WTC11 (cell line): ENCODE results near the gene SYPL2.

Source experiments
- CBFB ChIP-seq: sonication (generic); formaldehyde crosslinking; IDR thresholded peaks from 2 replicates; pipeline ENCODE4 v1.8.1; 2022; ENCODE audit warnings: mild to moderate bottlenecking, low read depth, missing genetic modification reagents
- CREB1 ChIP-seq: sonication (generic); formaldehyde crosslinking; IDR thresholded peaks from 2 replicates; pipeline ENCODE4 v1.8.0; 2023; ENCODE audit warnings: mild to moderate bottlenecking, missing genetic modification reagents
- ESRRA ChIP-seq: sonication (generic); formaldehyde crosslinking; IDR thresholded peaks from 2 replicates; pipeline ENCODE4 v1.8.1; 2022; ENCODE audit warnings: mild to moderate bottlenecking, missing genetic modification reagents, borderline replicate concordance
- GABPB1 ChIP-seq: sonication (generic); formaldehyde crosslinking; IDR thresholded peaks from 2 replicates; pipeline ENCODE4 v1.8.1; 2023; ENCODE audit warnings: mild to moderate bottlenecking, missing genetic modification reagents
- SOX15 ChIP-seq: fragments of 250-450 bp; sonication (Bioruptor Pico); IDR thresholded peaks from 2 replicates; pipeline ENCODE4 v1.9.0; 2021; ENCODE audit warnings: mild to moderate bottlenecking
- ZBTB21 ChIP-seq: sonication (generic); formaldehyde crosslinking; IDR thresholded peaks from 2 replicates; pipeline ENCODE4 v1.8.1; 2023; ENCODE audit warnings: mild to moderate bottlenecking, missing genetic modification reagents, borderline replicate concordance
- ZNF138 ChIP-seq: sonication (generic); formaldehyde crosslinking; conservative IDR thresholded peaks from 2 replicates; pipeline ENCODE4 v1.8.1; 2022; ENCODE audit warnings: mild to moderate bottlenecking, moderate library complexity, missing genetic modification reagents
- ZNF232 ChIP-seq: sonication (generic); formaldehyde crosslinking; IDR thresholded peaks from 2 replicates; pipeline ENCODE4 v1.8.0; 2022; ENCODE audit warnings: mild to moderate bottlenecking, missing genetic modification reagents
- ZNF416 ChIP-seq: fragments of 250-450 bp; sonication (Bioruptor Pico); IDR thresholded peaks from 2 replicates; pipeline ENCODE4 v1.9.0; 2021; ENCODE audit warnings: mild to moderate bottlenecking, inconsistent platforms
- TF ChIP-seq, protein P1 (sequence below): fragments of 200-600 bp; IDR thresholded peaks from 2 replicates; pipeline ENCODE4 v1.8.0; 2022; ENCODE audit warnings: antibody characterized with exemption
- TF ChIP-seq, protein P2 (sequence below): sonication (generic); formaldehyde crosslinking; IDR thresholded peaks from 2 replicates; pipeline ENCODE4 v1.8.0; 2022; ENCODE audit warnings: mild to moderate bottlenecking, missing genetic modification reagents
- TF ChIP-seq, protein P3 (sequence below): sonication (generic); formaldehyde crosslinking; conservative IDR thresholded peaks from 2 replicates; pipeline ENCODE4 v1.8.1; 2022; ENCODE audit warnings: mild to moderate bottlenecking, missing genetic modification reagents
- TF ChIP-seq, protein P4 (sequence below): fragments of 250-450 bp; sonication (Bioruptor Pico); IDR thresholded peaks from 2 replicates; pipeline ENCODE4 v1.9.0; 2021; ENCODE audit warnings: mild to moderate bottlenecking
- TF ChIP-seq, protein P5 (sequence below): fragments of 250-450 bp; sonication (Bioruptor Pico); IDR thresholded peaks from 2 replicates; pipeline ENCODE4 v1.9.0; 2021; ENCODE audit warnings: mild to moderate bottlenecking, borderline replicate concordance

DNA sequence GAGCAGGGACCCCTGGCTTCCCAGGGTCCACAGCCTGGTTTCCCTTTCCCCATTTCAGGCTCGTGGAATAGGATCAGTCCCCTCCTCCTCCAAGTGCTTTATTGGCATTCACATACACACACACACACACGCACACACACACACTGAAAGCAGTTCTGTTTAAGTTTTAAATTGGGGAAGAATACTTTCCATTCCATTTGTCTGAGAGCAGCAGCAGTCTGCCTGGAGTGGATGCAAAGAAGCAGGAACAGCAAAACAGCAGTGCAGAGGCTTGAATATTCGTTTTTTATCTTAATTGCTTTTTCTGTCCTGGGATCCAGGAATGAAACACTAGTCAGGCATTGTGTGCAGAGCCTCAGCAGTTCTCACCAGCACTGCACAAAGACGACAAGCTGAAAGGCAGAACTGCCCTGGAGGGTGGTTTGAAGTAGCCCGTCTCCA is 34.6 kb downstream of the SYPL2 start:
- TF ChIP-seq GABPB1: no peak
- TF ChIP-seq, protein P1, sequence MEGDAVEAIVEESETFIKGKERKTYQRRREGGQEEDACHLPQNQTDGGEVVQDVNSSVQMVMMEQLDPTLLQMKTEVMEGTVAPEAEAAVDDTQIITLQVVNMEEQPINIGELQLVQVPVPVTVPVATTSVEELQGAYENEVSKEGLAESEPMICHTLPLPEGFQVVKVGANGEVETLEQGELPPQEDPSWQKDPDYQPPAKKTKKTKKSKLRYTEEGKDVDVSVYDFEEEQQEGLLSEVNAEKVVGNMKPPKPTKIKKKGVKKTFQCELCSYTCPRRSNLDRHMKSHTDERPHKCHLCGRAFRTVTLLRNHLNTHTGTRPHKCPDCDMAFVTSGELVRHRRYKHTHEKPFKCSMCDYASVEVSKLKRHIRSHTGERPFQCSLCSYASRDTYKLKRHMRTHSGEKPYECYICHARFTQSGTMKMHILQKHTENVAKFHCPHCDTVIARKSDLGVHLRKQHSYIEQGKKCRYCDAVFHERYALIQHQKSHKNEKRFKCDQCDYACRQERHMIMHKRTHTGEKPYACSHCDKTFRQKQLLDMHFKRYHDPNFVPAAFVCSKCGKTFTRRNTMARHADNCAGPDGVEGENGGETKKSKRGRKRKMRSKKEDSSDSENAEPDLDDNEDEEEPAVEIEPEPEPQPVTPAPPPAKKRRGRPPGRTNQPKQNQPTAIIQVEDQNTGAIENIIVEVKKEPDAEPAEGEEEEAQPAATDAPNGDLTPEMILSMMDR: no peak
- TF ChIP-seq ZNF138 (CRISPR knock-in tag): no peak
- TF ChIP-seq, protein P2, sequence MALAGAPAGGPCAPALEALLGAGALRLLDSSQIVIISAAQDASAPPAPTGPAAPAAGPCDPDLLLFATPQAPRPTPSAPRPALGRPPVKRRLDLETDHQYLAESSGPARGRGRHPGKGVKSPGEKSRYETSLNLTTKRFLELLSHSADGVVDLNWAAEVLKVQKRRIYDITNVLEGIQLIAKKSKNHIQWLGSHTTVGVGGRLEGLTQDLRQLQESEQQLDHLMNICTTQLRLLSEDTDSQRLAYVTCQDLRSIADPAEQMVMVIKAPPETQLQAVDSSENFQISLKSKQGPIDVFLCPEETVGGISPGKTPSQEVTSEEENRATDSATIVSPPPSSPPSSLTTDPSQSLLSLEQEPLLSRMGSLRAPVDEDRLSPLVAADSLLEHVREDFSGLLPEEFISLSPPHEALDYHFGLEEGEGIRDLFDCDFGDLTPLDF: no peak
- TF ChIP-seq, protein P3, sequence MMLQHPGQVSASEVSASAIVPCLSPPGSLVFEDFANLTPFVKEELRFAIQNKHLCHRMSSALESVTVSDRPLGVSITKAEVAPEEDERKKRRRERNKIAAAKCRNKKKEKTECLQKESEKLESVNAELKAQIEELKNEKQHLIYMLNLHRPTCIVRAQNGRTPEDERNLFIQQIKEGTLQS: no peak
- TF ChIP-seq ZNF232: no peak
- TF ChIP-seq ZBTB21 (CRISPR knock-in tag): no peak
- TF ChIP-seq SOX15 (CRISPR knock-in tag): no peak
- TF ChIP-seq, protein P4, sequence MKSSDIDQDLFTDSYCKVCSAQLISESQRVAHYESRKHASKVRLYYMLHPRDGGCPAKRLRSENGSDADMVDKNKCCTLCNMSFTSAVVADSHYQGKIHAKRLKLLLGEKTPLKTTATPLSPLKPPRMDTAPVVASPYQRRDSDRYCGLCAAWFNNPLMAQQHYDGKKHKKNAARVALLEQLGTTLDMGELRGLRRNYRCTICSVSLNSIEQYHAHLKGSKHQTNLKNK (CRISPR knock-in tag): no peak
- no peak for TF ChIP-seq ESRRA (CRISPR knock-in tag)
- TF ChIP-seq, protein P5, sequence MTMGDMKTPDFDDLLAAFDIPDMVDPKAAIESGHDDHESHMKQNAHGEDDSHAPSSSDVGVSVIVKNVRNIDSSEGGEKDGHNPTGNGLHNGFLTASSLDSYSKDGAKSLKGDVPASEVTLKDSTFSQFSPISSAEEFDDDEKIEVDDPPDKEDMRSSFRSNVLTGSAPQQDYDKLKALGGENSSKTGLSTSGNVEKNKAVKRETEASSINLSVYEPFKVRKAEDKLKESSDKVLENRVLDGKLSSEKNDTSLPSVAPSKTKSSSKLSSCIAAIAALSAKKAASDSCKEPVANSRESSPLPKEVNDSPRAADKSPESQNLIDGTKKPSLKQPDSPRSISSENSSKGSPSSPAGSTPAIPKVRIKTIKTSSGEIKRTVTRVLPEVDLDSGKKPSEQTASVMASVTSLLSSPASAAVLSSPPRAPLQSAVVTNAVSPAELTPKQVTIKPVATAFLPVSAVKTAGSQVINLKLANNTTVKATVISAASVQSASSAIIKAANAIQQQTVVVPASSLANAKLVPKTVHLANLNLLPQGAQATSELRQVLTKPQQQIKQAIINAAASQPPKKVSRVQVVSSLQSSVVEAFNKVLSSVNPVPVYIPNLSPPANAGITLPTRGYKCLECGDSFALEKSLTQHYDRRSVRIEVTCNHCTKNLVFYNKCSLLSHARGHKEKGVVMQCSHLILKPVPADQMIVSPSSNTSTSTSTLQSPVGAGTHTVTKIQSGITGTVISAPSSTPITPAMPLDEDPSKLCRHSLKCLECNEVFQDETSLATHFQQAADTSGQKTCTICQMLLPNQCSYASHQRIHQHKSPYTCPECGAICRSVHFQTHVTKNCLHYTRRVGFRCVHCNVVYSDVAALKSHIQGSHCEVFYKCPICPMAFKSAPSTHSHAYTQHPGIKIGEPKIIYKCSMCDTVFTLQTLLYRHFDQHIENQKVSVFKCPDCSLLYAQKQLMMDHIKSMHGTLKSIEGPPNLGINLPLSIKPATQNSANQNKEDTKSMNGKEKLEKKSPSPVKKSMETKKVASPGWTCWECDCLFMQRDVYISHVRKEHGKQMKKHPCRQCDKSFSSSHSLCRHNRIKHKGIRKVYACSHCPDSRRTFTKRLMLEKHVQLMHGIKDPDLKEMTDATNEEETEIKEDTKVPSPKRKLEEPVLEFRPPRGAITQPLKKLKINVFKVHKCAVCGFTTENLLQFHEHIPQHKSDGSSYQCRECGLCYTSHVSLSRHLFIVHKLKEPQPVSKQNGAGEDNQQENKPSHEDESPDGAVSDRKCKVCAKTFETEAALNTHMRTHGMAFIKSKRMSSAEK (CRISPR knock-in tag): no peak
- TF ChIP-seq ZNF416: no peak
- TF ChIP-seq CREB1: no peak
- TF ChIP-seq CBFB: no peak
